Esophagus muscularis mucosa (tissue), 4 donors: ENCODE results near the gene MFSD11.

Source experiments
- CTCF ChIP-seq, 3 experiments: fragments of 200-600 bp in 2 of 3; fragments of 450-650 bp in 1 of 3; sonication (generic) in 2 of 3; IDR thresholded peaks; one replicate each; pipeline ENCODE4 v1.5.1; 2017 to 2019; ENCODE audit warnings: antibody characterized with exemption in 3 of 3, mild to moderate bottlenecking in 2 of 3, moderate library complexity in 1 of 3
- EP300 ChIP-seq: sonication (generic); formaldehyde crosslinking; IDR thresholded peaks from one replicate; pipeline ENCODE4 v1.6.1; 2017; ENCODE audit warnings: antibody characterized with exemption
- POLR2A ChIP-seq: fragments of 450-650 bp; IDR thresholded peaks from one replicate; pipeline ENCODE4 v1.6.1; 2017; ENCODE audit warnings: antibody characterized with exemption, moderate library complexity, mild to moderate bottlenecking, low read depth
- POLR2AphosphoS5 ChIP-seq, 2 donors: sonication (generic); formaldehyde crosslinking; IDR thresholded peaks; one replicate each; pipeline ENCODE4 v1.6.1; 2017; ENCODE audit warnings: antibody characterized with exemption in 2 of 2

GRCh38 chr17:76797241-76797840, 59.4 kb downstream of the MFSD11 start:
- TF ChIP-seq POLR2A = no peak
- no peak for TF ChIP-seq CTCF (IDR thresholded peaks at IDR 0.05)
- TF ChIP-seq EP300 = no peak
- no peak for TF ChIP-seq POLR2AphosphoS5 (IDR thresholded peaks at IDR 0.05)
